ENCODE measurements around the gene ATRNL1.

DNA sequence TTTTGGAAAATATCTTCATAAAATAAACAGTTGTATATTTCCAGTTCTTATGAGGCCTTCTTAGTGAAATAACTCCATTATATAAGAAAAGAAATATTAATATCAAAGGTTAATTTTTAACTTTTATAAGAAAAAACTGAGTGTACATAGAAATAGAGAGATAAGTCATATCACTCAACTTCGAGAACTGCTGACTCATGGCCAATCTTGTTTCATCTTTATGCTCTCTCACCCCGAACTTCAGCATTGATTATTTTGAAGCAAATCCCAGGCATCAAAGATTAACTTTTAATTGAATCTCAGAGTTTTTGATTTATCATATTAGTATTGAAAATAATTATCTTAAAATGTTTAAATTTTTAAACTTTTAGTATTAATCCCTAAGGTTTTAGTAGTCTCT, 652.8 kb downstream of the ATRNL1 start:
- TF ChIP-seq CTCF (IDR thresholded peaks at IDR 0.05) (no peak), POLR2A (IDR thresholded peaks at IDR 0.05) (no peak), POLR2AphosphoS5 (IDR thresholded peaks at IDR 0.05) (no peak)
